LNCaP clone FGC (cell line): ENCODE measurements around the gene MRGPRE.

Source experiments
- DNase-seq: peaks from one replicate; pipeline ENCODE4 v3.0.0-alpha.2; 2011; ENCODE audit warnings: low read depth
- H3K4me3 ChIP-seq: 2 replicates; pipeline ENCODE4 v1.5.1; 2011; ENCODE audit warnings: mild to moderate bottlenecking, low read depth, low read length, control low read depth
- CTCF ChIP-seq: IDR thresholded peaks from 2 replicates; pipeline ENCODE4 v1.5.1; 2012; ENCODE audit warnings: mild to moderate bottlenecking; ENCODE audit not compliant: control insufficient read depth, insufficient read depth; ENCODE audit errors: extremely low read depth

Gene MRGPRE

GRCh38 chr11:3237119-3237518 is 4.9 kb upstream of the MRGPRE start:
- DNase-seq: no peak
- no peak overlapping the region for H3K4me3 ChIP-seq
- TF ChIP-seq CTCF: no peak

- no peak overlapping the region for H3K4me3 ChIP-seq
- TF ChIP-seq CTCF: no peak
- DNase-seq: no peak
These were observed 2.6 kb upstream of the MRGPRE start for GRCh38 chr11:3234846-3235245.

DNA sequence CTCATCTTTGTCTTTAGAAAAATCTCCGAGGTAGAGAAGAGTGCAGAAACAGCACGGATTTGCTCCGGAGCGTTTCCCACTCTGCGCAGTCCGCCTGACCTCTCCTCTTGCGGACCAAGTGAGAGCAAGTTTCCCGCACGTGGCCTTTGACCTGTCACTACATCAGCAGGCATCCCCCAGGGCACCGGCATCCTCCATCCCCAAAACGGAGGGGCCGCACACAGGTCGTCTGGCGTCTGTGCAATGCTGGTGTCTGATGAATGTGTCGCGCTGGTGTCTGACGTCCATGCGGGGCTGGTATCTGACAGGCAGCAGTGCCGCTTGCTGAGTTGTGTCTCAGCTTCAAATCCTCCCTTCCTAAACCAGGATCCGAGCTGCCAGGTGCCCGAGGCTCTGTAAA is 739 bp upstream of the MRGPRE start:
- no peak for TF ChIP-seq CTCF
- no peak for DNase-seq
- H3K4me3 ChIP-seq: no peak overlapping the region

- no peak overlapping the region for H3K4me3 ChIP-seq
- no peak for DNase-seq
- no peak for TF ChIP-seq CTCF
These were observed 717 bp downstream of the MRGPRE start for GRCh38 chr11:3231550-3231850.

DNA sequence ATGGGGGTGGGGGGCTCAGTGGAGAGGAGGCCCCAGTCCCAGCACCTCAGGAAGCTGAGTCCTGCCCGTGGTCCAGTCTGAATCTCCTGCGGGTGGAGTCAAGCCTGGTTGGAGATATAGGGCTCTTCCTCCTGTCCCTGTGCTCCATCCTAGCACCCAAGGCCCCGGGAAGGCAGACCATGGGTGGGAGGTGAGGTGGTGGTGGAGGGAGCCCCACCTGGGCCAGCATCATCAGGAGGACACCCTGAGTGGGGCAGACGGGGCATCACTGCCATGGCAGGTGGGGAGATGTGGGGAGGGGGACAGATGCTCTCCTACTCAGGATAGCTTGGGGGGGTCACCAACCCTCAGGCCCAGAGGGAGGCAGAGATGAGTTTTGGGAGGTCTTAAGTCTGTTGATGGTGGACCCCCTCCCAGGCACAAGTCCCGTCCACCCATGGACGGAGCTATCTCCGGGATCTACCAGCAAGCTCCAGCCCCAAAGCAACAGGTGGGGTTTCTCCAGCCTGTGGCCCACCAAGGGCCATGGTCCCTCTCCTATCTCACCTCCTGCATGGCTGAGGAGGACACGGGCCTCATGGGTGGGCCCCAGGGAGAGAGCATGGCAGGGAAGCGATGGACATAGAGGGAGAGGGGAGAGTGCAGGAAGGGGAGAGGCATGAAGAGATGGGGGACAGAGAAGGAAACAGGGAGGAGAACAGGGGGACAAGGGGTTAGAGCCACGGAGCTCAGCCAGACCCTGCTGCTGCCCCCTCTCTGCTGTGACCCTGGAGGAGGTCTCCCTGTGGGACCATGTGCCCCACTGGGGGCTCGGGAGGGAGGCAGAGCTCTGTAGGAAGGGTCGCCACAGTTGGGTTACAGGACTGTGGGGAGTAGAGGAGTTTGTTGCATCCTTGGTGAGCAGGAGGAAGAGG is 1.3 kb downstream of the MRGPRE start:
- no peak for TF ChIP-seq CTCF
- DNase-seq: no peak
- no peak overlapping the region for H3K4me3 ChIP-seq

- TF ChIP-seq CTCF: no peak
- no peak overlapping the region for H3K4me3 ChIP-seq
- DNase-seq: no peak
These were observed 2.3 kb downstream of the MRGPRE start for GRCh38 chr11:3229673-3230630.
